GM12874 (cell line): ENCODE measurements around the gene BCL10.
A peak's percentile ranks its signal among the peaks of the same experiment; 100 is the strongest.

Source experiments
- TF ChIP-seq, protein P1 (sequence below): IDR thresholded peaks from 2 replicates; pipeline ENCODE4 v1.5.1; 2011; ENCODE audit warnings: low read depth, mild to moderate bottlenecking, control low read depth, low read length, moderate library complexity; ENCODE audit not compliant: insufficient read depth

Gene BCL10

DNA sequence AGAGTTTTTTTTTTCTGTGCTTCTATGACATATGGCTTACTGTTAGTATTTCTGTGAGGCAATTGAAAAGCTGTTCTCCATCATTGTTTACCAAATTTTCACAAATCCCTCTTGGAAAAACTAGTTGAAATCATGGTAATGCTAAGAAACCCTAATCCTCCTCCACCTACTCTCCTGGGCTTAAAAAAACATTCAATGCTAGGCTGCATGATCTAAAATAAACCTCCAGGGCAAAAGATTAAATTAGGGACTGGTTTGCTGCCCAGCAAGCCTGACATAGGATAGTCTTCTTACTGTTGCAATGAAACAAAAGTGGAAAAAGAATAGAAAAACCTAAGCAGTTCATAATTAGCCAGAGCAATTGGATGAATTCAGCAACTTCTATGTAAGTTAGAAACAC is 33.1 kb downstream of the BCL10 start:
- TF ChIP-seq, protein P1, sequence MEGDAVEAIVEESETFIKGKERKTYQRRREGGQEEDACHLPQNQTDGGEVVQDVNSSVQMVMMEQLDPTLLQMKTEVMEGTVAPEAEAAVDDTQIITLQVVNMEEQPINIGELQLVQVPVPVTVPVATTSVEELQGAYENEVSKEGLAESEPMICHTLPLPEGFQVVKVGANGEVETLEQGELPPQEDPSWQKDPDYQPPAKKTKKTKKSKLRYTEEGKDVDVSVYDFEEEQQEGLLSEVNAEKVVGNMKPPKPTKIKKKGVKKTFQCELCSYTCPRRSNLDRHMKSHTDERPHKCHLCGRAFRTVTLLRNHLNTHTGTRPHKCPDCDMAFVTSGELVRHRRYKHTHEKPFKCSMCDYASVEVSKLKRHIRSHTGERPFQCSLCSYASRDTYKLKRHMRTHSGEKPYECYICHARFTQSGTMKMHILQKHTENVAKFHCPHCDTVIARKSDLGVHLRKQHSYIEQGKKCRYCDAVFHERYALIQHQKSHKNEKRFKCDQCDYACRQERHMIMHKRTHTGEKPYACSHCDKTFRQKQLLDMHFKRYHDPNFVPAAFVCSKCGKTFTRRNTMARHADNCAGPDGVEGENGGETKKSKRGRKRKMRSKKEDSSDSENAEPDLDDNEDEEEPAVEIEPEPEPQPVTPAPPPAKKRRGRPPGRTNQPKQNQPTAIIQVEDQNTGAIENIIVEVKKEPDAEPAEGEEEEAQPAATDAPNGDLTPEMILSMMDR = no peak

DNA sequence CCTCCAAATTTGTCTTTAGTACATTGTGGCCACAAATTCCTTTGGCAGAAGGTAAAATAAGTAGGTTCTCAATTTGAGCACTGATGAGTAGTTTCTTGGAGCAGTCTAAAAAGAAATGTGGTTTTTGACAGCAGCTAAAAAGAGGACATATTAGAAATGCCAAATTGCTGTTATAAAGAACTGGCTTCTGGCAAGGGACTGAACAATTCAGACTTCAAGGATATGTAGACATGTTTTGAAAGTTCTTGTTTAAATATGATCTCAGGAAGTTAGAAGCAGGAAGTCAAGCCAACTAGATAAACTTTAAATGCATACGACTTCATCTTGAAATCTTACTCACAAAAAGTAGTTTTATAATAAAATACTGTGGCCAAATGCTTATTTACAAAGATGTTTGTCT is 35.8 kb downstream of the BCL10 start:
- TF ChIP-seq, protein P1 = no peak

DNA sequence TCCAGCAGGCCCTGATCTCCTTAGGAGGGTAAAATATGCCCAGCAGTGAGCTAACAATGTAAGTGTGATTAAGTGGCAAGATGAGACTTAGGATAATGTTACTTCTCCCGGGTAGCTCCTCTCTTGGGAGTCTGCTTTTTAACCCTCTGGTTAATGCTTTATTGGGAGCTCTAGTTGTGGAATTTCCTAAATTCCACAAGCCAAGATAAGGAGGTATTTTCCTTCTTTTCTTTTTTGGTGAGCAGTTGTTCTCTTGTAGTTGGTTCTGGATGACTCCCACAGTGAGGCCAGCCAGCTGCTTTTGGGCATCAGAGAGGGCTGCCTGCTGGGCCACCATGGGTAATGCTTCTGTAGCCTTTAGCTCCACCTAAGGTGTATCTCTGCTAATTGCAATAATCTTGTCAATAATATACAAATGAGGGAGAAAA is 36.2 kb downstream of the BCL10 start:
- TF ChIP-seq, protein P1 = 0 out of 2 replicates have a peak, but pooled peaks have one; percentile 14

DNA sequence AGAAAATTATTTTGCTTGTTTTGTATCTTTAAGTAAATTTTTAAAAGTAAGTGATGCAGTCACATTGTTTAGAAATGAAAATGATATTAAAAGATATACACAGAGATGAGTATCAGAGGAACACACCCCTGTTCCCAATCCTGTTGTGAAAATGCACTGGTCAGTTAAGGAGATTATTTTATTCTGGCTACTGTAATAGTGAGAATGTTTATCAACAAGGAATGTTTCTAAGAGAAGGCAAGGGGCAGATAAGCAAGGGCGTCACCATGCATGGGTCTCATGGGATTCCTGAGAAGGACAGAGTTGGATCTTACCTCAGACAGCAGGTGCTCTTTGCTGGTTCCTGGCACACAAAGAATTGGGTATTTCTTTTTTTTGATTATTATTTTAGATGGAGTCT is 38.8 kb downstream of the BCL10 start:
- TF ChIP-seq, protein P1 = no peak

DNA sequence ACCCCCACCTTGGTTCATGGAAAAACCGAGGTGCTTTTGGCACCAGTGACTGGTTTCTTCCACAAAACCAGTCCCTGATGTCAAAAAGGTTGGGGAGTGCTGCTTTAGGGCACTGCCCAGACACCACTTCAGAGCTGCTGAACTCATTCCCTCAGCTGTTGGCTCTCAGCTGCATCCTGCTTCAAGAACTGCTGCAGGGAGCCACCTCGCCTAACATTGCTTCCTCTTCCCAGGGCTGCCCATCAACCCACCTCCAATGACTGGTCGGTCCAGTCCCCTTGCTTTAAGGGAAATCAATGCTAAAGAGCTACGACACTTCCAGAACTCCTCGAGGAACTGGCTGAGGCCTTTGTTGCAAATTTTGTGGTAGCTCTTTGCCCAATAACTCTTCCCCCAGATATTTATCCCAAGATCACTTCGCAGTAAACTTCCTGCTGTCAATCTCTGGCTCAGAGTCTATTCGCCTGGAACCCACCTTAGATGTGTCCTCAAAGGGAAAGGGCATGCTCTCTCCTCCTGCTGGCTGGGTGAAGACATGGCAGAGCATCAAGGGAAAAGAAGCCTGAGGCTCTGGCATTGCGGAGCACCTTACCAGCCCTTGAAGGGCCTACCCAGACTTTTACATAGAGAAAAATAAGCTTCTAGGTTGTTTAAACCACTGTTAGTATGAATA is 46.0 kb downstream of the BCL10 start:
- TF ChIP-seq, protein P1 = peak; percentile 17; the same call in 1 of the 2 replicates

DNA sequence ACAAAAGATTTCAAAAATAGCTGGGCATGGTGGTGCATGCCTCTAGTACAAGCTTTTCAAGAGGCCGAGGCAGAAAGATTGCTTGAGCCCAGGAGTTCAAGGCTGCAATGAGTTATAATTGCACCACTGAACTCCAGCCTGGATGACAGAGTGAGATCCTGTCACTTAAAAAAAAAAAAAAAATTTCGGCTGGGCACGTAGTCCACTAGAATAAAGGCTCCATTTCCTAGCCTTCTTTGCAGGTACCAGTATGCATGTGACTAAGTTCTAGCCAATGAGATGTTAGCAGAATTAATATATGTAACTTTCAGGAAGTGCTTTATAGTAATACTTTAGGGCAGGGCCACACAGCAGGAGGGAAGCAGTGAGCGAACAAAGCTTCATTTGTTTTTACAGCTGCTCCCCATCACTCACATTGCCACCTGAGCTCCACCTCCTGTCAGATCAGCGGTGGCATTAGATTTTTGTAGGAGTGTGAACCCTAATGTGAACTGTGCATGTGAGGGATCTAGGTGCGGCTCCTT is 46.8 kb downstream of the BCL10 start:
- TF ChIP-seq, protein P1 = no peak

DNA sequence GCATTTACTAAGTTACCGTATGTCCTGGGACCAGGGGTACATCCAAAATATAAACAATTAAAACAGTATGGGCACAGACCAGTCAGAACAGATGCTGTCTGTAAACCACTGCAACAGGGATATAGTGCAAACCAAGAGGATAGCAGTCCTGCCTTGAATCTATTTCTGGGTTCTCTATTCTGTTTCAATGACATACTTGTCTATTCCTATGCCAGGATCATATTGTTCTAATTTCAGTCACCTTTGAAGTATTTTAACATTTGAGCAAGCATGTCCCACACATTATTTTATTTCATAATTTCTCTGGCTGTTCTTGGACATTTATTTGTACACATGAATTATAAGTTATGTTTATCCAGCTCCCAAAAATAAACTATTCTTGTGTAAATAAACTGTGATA is 47.5 kb downstream of the BCL10 start:
- TF ChIP-seq, protein P1 = no peak
